ENCODE measurements around the gene LDB1.

LDB1 gene

GRCh38 chr10:102134416-102134815 lies 14.2 kb upstream of the LDB1 start:
- no peak for DNase-seq

DNA sequence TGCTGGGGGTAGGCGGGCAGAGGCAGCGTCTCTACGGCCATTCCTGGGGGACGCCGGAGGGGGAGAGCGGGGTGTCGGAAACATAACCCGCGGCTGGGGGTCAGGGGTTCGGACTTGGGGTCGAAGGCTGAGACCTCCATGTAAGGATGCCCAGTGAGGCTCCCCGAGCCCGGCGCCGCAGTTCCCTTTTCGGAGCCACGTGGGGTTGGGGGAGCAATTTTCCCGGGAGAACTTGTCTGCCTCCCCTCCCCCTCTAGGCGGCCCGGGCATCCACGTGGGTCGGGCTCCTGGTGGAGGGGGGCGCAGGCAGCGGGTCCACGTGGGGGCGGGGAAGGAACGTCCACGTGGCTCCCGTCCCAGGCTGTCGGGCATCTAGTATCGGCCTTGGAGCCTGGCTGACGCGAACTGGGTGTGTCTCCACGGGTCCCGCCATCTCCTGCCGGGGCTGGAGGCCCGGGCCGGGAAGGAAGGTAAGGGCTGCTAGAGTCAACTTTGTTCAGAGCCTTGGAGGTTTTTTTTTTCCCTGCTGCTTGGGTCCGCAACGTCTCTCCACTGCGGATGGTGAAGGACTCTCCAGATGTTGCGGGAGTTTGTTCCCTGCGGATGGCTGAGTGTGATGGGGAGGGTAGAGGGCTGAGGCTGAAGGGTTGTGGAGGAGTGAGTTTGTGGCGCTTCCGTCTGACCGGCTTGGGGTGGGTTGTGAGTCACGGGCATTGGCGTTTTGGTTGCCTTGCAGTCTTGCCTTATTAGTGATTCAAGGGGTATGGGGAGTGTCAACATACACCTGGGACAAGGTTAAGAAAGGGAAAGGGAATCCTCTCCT lies 13.4 kb upstream of the LDB1 start:
- peak; percentile 83 for DNase-seq

DNA sequence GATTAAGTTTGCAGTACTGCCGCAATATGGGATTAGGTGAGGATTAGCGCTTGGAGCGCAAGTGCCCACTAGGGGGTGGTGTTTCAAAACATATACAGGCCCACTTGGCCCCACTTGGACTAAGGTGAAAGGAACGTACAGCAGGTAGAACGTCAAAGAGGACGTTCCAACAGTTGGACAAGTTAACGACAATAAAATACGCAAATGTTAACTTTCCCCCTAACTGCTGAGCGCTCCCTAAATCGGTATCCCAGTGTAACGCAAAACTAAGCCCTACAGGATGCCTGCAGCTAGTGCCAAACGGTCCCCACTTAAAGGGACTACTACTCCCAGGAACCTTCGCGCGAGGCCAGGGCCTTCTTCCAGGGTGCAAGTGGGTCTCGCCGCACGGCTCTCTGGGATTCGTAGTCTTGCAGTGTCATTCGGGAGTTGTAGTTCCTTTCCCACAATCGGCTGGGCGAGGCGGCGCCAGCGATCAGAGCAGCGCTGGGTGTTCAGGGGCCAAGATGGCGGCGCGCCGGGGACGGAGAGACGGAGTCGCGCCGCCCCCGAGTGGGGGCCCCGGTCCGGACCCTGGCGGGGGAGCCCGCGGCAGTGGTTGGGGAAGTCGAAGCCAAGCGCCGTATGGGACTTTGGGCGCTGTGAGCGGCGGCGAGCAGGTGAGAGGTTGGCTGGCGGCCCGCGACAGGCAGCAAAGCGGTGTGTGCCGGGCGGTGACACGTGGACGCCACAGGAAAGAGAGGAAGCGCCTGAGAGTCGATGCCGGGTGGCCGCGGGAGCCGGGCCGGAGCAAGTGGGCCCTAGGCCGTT lies 12.6 kb upstream of the LDB1 start, which contains the start of gene PPRC1:
PPRC1 (plus strand) TSS at position 478 of the 810 bp plus-strand sequence; CDS start at position 507, 29 bp downstream.
- DNase-seq = peak; percentile 99

DNA sequence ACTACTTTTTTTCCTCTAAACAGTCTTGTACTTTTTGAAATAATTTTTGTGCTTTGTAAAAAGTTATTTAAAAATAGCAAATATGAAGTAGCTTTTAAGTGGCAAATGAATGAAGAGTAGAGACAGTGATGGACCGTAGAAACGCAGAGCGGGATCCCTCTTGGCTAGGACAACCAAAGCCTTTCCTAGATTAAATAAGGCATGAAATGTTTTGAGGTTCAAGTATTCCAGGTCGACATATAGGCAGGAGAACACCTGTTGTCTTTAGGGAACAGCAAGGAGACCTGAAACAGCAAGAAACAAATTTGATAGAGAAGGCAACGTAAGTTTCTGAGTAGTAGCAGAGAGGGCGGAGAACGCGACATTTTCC lies 12.0 kb upstream of the LDB1 start:
- DNase-seq = no peak

DNA sequence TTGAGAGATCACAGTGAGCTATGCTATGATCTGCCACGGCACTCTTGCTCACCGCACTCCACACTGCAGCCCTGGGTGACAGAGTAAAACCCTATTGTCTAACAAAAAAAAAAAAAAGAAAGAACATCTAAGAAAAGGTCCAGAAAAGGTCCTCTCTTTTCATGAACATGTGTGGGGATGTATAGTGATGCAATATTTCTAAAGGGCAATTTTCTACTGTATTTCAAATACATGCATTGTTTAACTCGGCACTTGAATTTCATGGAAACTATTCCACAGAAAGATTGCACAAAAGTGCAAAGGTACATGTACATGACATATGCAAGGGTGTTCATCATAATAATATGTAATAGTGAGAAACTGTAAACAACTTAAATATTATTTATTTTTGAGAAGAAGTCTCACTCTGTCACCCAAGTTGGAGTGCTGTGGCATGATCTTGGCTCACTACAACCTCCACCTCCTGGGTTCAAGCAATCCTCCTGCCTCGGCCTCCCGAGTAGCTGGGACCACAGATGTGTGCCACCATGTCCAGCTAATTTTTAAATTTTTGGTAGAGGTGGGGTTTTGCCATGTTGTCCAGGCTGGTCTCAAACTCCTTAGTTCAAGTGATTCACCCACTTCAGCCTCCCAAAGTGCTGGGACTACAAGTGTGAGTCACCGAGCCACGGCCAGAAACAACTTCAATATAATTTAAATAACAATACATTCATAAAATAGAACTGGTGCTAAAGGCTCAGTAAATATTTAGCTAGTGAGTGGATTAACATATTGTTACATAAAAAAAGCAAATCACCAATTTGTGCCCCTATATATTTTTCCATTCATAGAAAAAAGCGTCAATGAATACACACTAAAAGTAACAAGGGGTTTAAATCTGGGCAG lies 11.4 kb upstream of the LDB1 start:
- no peak for DNase-seq

- DNase-seq = no peak
Observed at GRCh38 chr10:102123223-102123622, 3.1 kb upstream of the LDB1 start.

- no peak for DNase-seq
Observed at GRCh38 chr10:102122450-102122849, 2.3 kb upstream of the LDB1 start.

- no peak for DNase-seq
Observed at GRCh38 chr10:102121739-102122372, 1.7 kb upstream of the LDB1 start.

- no peak for DNase-seq
Observed at GRCh38 chr10:102120991-102121738, 997 bp upstream of the LDB1 start.

- DNase-seq = peak; percentile 75
Observed at GRCh38 chr10:102119417-102120141, 589 bp downstream of the LDB1 start.

DNA sequence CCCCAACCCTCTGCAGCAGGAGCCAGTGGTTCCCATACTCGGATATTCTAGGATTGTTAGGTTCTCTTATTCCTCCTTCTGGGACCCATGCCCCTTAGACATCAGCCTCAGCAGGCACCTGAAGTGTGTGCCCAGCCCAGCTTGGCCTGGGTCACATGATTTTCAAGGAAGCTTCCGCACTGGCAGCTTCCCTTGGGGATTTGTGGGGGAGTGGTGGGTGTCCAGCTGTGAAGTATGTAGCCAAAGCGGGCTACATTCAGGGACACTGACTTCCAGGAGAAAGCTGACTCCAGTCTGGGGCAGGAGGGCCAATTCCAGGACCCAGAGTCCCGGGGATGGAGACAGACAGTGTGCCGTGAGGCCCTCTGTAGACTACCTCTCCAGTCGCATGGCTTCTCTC lies 1.3 kb downstream of the LDB1 start:
- DNase-seq = peak; percentile 36

DNA sequence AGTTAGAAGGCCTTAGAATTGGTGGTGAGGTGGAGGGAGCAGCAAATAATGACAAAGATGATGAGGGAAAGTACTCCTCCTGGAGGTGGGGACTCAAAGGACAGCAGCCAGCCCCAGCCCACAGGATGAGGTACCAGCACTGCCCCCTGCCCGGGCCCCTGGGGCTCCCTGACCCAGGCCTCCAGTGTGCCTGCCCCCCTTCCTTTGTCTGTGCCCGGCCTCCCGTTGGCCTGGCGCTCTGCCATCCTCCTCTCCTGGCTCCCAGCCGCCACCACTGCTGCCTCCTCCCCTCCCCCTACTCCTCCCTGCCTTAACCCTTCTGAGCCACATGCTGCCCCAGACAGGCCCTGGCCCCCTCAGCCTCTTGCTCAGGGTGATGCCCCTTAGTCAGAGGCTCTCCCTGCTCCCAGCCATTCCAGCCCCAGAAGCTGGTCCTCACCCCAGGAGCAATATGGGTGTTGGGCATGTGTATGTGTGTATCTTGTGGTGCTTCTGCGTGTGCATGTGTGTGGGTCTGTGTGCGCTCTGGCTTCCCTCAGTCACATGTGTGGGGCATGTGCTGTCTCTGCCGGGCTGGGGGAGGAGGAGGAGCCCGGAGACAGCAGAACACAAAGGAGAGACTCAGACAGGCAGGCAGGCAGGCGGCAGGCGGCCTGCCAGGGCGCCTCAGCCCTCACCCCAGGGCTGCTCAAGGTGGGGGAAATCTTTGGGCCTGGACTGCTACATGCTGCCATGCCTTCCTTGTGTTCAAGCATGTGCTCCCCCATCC lies 2.6 kb downstream of the LDB1 start:
- peak; percentile 76 for DNase-seq

GRCh38 chr10:102116656-102117055 lies 3.5 kb downstream of the LDB1 start:
- DNase-seq = no peak

GRCh38 chr10:102115775-102116174 lies 4.4 kb downstream of the LDB1 start:
- peak; percentile 39 for DNase-seq

- DNase-seq = peak; percentile 93
Observed at GRCh38 chr10:102114861-102115618, 5.1 kb downstream of the LDB1 start.

GRCh38 chr10:102113956-102114857 lies 6.0 kb downstream of the LDB1 start:
- no peak for DNase-seq

- DNase-seq = peak; percentile 50
Observed at GRCh38 chr10:102113261-102113955, 6.8 kb downstream of the LDB1 start.

Data from activated CD4-positive, alpha-beta T cell treated with anti-CD3 and anti-CD28 coated beads, Interleukin-10, Interleukin-2, amounts not matched to agents 100 ng/mL and 50 ng/mL, durations not matched to agents 16 hours and 8 hours (primary cell).